HUES64 (cell line): ENCODE data around the gene C11orf97.
A peak's percentile ranks its signal among the peaks of the same experiment; 100 is the strongest.

ENCODE experiments used
- H3K27ac ChIP-seq: 2 replicates; pipeline ENCODE4 v1.7.0; 2013; ENCODE audit warnings: low read depth, low read length, inconsistent platforms
- H3K27me3 ChIP-seq: 2 replicates; pipeline ENCODE4 v1.6.1; 2013; ENCODE audit warnings: mild to moderate bottlenecking, low read length; ENCODE audit not compliant: insufficient read depth
- H3K36me3 ChIP-seq: 2 replicates; pipeline ENCODE4 v1.6.1; 2013; ENCODE audit warnings: mild to moderate bottlenecking, low read length; ENCODE audit not compliant: insufficient read depth
- H3K4me1 ChIP-seq: 2 replicates; pipeline ENCODE4 v1.6.1; 2013; ENCODE audit warnings: mild to moderate bottlenecking, low read length, moderate library complexity; ENCODE audit not compliant: insufficient read depth
- H3K4me3 ChIP-seq: 2 replicates; pipeline ENCODE4 v1.5.1; 2013; ENCODE audit warnings: mild to moderate bottlenecking, low read length, moderate library complexity
- H3K9ac ChIP-seq: 2 replicates; pipeline ENCODE4 v1.6.1; 2013; ENCODE audit warnings: mild to moderate bottlenecking, low read depth, low read length
- H3K9me3 ChIP-seq: 2 replicates; pipeline ENCODE4 v1.6.1; 2013; ENCODE audit warnings: low read depth, low read length; ENCODE audit not compliant: insufficient read depth
- WGBS: fragments of 150-250, 120-280 bp; methylation state at CpG from one replicate; pipeline ENCODE4 v1.1.7; 2013; ENCODE audit warnings: missing lambda C conversion rate; 5-methylcytosine and 5-hydroxymethylcytosine counted together

The C11orf97 gene

DNA sequence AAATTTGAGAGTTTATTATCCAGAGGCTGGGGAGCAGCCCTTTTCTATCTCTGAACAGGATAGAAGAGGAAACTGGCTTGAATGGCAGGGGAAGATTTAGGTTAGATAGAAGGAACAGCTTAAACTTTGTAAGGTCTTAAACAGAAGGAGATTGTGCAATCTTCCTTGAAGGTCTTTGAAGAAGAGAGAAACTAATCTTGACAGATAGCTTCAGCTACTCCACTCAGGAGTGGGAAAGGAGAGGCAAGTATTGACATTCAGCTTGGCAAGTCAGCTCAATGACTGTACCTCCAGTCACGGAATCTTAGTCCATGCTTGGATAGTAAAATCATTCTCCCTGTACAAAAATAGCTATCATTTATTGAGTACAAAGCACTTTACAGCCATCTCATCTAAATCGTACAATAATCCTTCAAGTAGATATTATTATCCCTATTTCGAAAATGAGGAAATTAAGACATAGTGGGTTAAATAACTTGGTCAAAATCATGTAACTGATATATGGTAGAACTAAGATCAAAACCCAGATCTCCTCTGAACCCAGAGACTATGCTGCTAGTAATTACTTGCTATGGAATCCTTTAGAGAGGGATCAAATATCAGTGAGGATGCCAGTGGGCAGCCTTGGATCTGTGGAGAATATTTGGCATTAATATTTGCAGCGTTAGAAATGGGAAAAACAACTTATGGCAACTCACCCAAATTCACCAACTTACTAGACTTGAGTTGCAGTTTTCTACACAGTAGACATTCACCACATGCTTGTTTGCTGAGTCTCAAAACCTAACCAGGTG is 14.6 kb downstream of the C11orf97 start:
- Histone ChIP-seq H3K36me3 (no peaks in the 10 kb centered on the region), H3K4me3 (no peak overlapping the region), H3K9ac (no peak overlapping the region), H3K9me3 (no peaks in the 10 kb centered on the region), H3K27me3 (peaks cover 12% of the 10 kb centered on the region), H3K27ac (no peak overlapping the region), H3K4me1 (no peaks in the 10 kb centered on the region)
- WGBS = 87% methylated on average over 3 of the region's 4 CpGs

DNA sequence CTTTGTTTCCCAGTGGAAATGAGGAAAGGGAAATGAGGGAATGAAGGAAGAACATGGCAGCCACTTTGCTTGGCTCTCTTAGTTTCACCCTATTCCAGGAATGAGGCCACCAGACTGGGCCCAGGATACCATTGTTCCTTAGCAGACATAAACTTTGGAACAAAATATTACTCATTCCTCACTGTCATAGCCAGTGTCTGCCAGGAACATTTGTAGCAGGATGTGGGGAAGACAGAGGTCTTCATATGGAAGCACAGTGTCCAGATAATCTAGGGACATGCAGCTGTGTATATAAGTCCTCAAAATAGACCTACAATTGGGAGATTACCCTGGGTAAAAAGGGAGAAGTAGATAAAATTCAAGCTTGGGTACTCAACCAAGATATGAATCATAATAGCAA is 16.3 kb downstream of the C11orf97 start:
- Histone ChIP-seq H3K27ac (no peak overlapping the region), H3K4me1 (no peaks in the 10 kb centered on the region), H3K9me3 (no peaks in the 10 kb centered on the region), H3K27me3 (peaks cover 12% of the 10 kb centered on the region), H3K36me3 (no peaks in the 10 kb centered on the region), H3K4me3 (no peak overlapping the region), H3K9ac (no peak overlapping the region)

DNA sequence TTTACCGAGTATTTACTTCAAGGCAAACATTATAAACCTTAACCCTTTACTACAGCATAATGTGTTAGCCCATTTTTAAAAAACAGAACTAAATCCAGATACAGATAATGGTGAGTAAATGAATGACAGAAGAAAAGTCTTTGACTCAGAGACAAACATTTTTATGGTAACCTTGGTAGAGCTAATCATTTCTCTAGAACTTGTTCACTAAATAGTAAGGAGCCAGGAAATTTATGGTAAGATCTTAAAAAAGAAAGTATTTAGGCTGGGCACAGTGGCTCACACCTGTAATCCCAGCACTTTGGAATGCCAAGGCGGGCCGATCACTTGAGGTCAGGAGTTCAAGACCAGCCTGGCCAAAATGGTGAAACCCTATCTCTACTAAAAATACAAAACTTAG is 19.9 kb downstream of the C11orf97 start:
- H3K27ac ChIP-seq = no peak overlapping the region
- WGBS = 97% methylated on average over 2 of the region's 3 CpGs

DNA sequence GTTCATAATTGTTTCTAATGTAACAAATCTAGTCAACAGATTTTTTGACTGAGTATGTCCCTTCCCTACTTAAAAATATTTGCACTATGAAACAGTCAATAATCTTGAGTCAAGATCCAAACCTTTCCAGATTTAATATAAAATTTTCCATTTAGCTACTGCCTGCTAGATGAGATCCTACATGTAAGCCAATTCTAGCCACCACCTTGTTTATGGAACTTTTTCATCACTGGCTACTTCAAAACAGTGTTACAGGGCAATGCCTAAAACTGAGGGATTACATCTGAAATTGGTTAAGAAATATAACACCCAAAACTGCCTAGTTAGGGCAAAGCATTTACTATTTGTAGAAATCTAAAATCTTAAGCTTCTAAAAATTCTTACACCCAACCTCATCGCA is 20.9 kb downstream of the C11orf97 start:
- no peak overlapping the region for H3K9ac ChIP-seq
- WGBS = no CpG with 5 or more reads among the region's 1 CpG
- H3K27ac ChIP-seq = no peak overlapping the region

More for the DNA sequence above, 19.9 kb downstream of the C11orf97 start:
- Histone ChIP-seq H3K9ac (no peak overlapping the region), H3K9me3 (no peaks in the 10 kb centered on the region), H3K36me3 (no peaks in the 10 kb centered on the region), H3K4me3 (no peak overlapping the region), H3K4me1 (no peaks in the 10 kb centered on the region), H3K27me3 (peaks cover 7% of the 10 kb centered on the region)

DNA sequence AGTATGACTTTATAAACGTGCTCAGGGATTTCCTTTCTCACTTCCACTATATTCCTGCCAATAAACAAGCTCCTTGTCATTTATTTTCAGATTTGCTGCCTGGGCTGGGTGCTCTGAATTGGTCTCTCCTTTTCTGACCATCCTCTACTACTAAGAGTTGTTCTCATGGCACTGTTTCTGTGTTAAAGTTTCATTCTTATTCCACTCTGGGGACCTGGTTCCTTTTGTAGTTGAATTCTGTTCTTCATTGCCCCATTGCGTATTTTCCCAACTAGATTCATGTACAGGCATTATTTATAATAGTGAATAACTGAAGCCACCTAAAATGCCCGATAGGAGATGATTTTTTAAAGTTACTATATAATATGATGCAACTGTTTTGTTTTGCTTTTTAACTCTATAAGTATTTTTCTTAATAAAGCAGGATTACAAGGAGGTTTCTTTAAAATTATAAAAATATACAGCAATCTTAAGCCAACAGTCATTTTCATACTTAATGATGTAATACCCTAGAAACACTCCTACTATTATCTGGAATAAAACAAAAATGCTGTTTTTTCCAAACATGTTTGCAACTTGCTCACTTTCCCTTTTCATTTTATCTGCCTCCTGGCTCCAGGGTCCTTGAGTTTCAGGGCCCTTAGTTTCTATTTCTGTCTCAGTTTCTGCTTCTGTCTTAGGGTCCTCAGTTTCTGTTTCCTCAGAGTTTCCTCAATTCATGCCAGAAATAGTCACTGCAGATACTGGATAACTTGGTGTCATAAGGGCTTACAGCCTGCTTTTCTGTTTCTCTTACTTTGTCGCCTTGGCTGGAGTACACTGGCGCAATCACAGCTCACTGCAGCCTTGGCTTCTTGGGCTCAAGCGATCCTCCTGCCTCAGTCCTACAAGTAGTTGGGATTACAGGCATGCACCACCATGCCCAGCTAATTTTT is 21.7 kb downstream of the C11orf97 start:
- Histone ChIP-seq H3K9me3 (no peaks in the 10 kb centered on the region), H3K9ac (no peak overlapping the region), H3K27me3 (peaks cover 3% of the 10 kb centered on the region; the same call in 1 of the 2 replicates), H3K27ac (no peak overlapping the region), H3K36me3 (no peaks in the 10 kb centered on the region), H3K4me3 (no peak overlapping the region), H3K4me1 (no peaks in the 10 kb centered on the region)
- 82% methylated on average over 4 of the region's 6 CpGs for WGBS

More for the DNA sequence above, 20.9 kb downstream of the C11orf97 start:
- no peaks in the 10 kb centered on the region for H3K36me3 ChIP-seq
- no peaks in the 10 kb centered on the region for H3K4me1 ChIP-seq
- no peak overlapping the region for H3K4me3 ChIP-seq
- no peaks in the 10 kb centered on the region for H3K9me3 ChIP-seq
- H3K27me3 ChIP-seq = peaks cover 8% of the 10 kb centered on the region

DNA sequence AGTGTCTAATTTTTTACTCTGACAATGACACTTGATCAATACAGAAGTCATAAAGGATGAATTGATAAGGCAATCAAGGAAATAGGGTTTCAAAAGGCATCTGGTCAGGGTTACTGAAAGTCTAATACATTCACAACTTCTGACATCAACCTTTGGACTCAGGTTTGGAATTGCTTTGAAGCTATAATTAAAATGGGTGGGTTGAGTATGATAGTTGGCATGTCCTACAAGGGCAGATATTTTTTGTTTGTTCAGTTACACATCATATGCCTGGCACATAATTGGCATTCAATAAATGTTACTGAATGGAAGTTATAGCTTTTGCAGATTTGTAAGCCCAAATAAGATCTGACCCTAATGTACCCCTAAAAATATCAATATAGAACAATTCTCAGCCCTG is 24.1 kb downstream of the C11orf97 start:
- Histone ChIP-seq H3K9ac (no peak overlapping the region), H3K27me3 (peaks cover 7% of the 10 kb centered on the region; the same call in 1 of the 2 replicates), H3K27ac (no peak overlapping the region), H3K36me3 (no peaks in the 10 kb centered on the region), H3K4me1 (no peaks in the 10 kb centered on the region), H3K4me3 (no peak overlapping the region), H3K9me3 (no peaks in the 10 kb centered on the region)

DNA sequence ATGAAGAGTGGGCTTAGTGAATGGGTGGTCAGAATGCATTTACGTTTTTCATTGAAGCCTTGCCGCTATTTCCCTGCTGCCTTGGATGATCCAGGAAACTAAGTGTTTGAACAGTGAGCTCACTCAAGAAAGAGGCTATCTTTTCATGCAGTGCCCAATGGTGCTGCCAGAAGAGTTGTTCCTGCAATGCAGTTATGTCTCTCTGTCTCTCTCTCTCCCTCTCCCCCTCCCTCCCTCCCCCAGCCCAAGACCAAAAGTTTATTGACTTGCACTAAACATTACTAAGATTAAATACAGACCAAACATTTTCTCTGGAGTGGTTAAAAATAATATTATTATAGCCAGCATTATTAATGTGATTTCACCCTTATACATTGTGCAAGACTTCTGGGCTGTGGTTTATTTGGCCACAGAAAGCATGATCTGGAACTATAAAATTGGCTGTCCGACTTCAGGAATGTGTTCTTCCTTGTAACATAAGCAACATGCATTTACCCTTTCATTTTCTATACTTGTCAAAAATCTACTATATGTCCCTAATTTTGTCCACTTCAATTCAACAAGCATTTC is 24.9 kb downstream of the C11orf97 start:
- no peak overlapping the region for H3K4me3 ChIP-seq

DNA sequence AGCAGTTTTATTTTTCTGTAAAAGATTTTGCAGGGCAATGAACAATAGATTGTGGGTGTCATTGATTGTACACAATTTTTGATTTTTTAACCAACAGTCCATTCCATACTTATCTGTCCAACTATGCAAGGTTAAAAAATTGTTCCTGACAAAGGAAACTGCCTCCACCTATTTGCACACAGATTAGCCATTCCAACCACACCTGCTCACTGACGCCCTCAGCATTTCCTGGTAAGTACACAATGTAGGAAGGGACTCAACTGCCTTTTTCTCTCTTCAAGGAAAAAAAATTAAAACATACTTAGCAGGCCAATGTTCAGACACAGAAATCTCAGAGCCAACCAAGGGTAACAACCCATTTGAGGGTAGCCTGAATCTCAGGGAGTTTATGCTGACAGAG is 27.2 kb downstream of the C11orf97 start:
- H3K9ac ChIP-seq = no peak overlapping the region
- H3K36me3 ChIP-seq = no peaks in the 10 kb centered on the region
- 0 out of 2 replicates have a peak, but pooled peaks cover 4% of the 10 kb centered on the region for H3K4me1 ChIP-seq
- peaks cover 19% of the 10 kb centered on the region for H3K27me3 ChIP-seq
- no peak overlapping the region for H3K4me3 ChIP-seq
- no peak overlapping the region for H3K27ac ChIP-seq
- H3K9me3 ChIP-seq = no peaks in the 10 kb centered on the region
- WGBS = 25% methylated on average over 1 of the region's 1 CpG

More for the DNA sequence above, 24.9 kb downstream of the C11orf97 start:
- Histone ChIP-seq H3K9me3 (no peaks in the 10 kb centered on the region), H3K36me3 (no peaks in the 10 kb centered on the region), H3K9ac (no peak overlapping the region), H3K27ac (no peak overlapping the region), H3K4me1 (no peaks in the 10 kb centered on the region), H3K27me3 (peaks cover 7% of the 10 kb centered on the region; the same call in 1 of the 2 replicates)
- 87% methylated on average over 3 of the region's 3 CpGs for WGBS

DNA sequence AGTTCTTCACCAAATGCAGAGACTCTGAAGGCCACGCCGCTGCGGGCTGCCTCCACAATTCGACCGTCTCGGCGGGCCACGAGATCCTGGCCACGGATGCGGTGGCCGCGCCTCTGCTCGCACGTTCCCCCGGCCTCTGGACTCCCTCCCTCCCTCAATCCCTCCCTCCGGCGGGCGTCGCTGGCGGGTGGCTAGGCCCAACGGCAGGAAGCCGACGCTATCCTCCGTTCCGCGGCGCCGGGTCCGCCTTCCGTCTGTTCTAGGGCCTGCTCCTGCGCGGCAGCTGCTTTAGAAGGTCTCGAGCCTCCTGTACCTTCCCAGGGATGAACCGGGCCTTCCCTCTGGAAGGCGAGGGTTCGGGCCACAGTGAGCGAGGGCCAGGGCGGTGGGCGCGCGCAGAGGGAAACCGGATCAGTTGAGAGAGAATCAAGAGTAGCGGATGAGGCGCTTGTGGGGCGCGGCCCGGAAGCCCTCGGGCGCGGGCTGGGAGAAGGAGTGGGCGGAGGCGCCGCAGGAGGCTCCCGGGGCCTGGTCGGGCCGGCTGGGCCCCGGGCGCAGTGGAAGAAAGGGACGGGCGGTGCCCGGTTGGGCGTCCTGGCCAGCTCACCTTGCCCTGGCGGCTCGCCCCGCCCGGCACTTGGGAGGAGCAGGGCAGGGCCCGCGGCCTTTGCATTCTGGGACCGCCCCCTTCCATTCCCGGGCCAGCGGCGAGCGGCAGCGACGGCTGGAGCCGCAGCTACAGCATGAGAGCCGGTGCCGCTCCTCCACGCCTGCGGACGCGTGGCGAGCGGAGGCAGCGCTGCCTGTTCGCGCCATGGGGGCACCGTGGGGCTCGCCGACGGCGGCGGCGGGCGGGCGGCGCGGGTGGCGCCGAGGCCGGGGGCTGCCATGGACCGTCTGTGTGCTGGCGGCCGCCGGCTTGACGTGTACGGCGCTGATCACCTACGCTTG is 31.7 kb downstream of the C11orf97 start, which contains the start of gene FUT4:
TSS of gene FUT4 (plus strand) at position 227 of the 951 bp plus-strand sequence. CDS start at position 440, 213 bp downstream.
- under 1% methylated on average over 109 of the region's 109 CpGs for WGBS
- H3K9ac ChIP-seq = peak within 1 kb of the TSS; percentile 83
- peak within 1 kb of the TSS; percentile 84 for H3K27ac ChIP-seq

DNA sequence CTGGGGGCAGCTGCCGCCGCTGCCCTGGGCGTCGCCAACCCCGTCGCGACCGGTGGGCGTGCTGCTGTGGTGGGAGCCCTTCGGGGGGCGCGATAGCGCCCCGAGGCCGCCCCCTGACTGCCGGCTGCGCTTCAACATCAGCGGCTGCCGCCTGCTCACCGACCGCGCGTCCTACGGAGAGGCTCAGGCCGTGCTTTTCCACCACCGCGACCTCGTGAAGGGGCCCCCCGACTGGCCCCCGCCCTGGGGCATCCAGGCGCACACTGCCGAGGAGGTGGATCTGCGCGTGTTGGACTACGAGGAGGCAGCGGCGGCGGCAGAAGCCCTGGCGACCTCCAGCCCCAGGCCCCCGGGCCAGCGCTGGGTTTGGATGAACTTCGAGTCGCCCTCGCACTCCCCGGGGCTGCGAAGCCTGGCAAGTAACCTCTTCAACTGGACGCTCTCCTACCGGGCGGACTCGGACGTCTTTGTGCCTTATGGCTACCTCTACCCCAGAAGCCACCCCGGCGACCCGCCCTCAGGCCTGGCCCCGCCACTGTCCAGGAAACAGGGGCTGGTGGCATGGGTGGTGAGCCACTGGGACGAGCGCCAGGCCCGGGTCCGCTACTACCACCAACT is 32.5 kb downstream of the C11orf97 start:
- Histone ChIP-seq H3K27me3 (peaks cover 50% of the 10 kb centered on the region), H3K36me3 (no peaks in the 10 kb centered on the region), H3K27ac (no peak overlapping the region), H3K9ac (peak overlapping the region; percentile 48), H3K4me1 (peaks cover 13% of the 10 kb centered on the region), H3K9me3 (no peaks in the 10 kb centered on the region), H3K4me3 (peak overlapping the region; percentile 64)
- WGBS = 8% methylated on average over 59 of the region's 59 CpGs

More for the DNA sequence above, 31.7 kb downstream of the C11orf97 start, which contains the start of gene FUT4:
- Histone ChIP-seq H3K9me3 (no peaks in the 10 kb centered on the region), H3K36me3 (no peaks in the 10 kb centered on the region), H3K4me1 (peaks cover 13% of the 10 kb centered on the region), H3K4me3 (peak within 1 kb of the TSS; percentile 64), H3K27me3 (peaks cover 50% of the 10 kb centered on the region)
